Measurements from ENCODE around the gene CD300A. TPM values are rescaled to one million over a fixed set of nuclear protein-coding genes. Genes with fewer than 3 reads are reported as not detected.

The CD300A gene
- total RNA-seq, 2 donors from 2014 or later = 2.0 to 3.1 TPM

GRCh38 chr17:74478420-74479100 is 12.1 kb downstream of the CD300A start:
- TF ChIP-seq CTCF (IDR thresholded peaks at IDR 0.05) = no peak
- no peak for TF ChIP-seq POLR2A (IDR thresholded peaks at IDR 0.05)
- peak overlapping the region in 1 of 4 donors; percentile 25 for H3K27ac ChIP-seq

DNA sequence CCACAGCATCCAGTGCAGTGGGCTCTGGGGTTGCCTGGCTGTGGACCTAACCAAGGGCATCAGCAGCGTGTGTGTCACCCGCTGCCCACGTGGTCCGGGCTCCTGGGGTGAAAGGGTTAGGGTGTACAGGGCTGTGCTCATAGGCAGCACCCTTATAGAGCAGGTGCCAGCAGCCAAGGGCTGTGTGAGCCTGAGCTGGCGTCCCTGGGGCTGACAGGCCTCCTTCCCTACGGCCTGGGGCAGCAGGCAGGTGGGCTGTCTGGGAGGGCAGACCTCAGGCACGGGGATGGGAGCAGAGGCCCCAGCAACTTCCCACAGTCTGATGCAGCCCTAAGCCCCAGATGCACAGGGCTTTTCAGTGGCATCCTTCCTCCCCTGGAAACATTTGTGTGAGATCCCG is 13.9 kb downstream of the CD300A start:
- Histone ChIP-seq H3K4me3 (no peak overlapping the region), H3K27me3 (no peaks in the 10 kb centered on the region), H3K4me1 (no peaks in the 10 kb centered on the region), H3K36me3 (replicated peaks in 1 of 2; ENCODE audit: insufficient read depth in 1 of 2, low read depth in 2 of 2) (no peaks in the 10 kb centered on the region), H3K9me3 (no peaks in the 10 kb centered on the region), H3K27ac (no peak overlapping the region)
- no peak for TF ChIP-seq POLR2A (IDR thresholded peaks at IDR 0.05)
- no peak for TF ChIP-seq CTCF (IDR thresholded peaks at IDR 0.05)
- intact Hi-C loops (cut with DNase I) = no loop called here
- ATAC-seq (no peak), DNase-seq (no peak)
- WGBS, 2 donors = 69 to 71% methylated on average over 3 to 8 of the region's 8 CpGs

More at GRCh38 chr17:74478420-74479100, 12.1 kb downstream of the CD300A start:
- intact Hi-C loops (cut with DNase I) = no loop called here
- Histone ChIP-seq H3K27me3 (no peaks in the 10 kb centered on the region), H3K4me3 (no peak overlapping the region), H3K36me3 (replicated peaks in 1 of 2; ENCODE audit: insufficient read depth in 1 of 2, low read depth in 2 of 2) (no peaks in the 10 kb centered on the region), H3K4me1 (no peaks in the 10 kb centered on the region), H3K9me3 (no peaks in the 10 kb centered on the region)
- no peak for ATAC-seq
- WGBS, 2 donors = 50% methylated on average over 6 of the region's 6 CpGs
- DNase-seq = peak in 1 of 4 donors; percentile 56

GRCh38 chr17:74481621-74482020 is 15.2 kb downstream of the CD300A start:
- intact Hi-C loops (cut with DNase I) = no loop called here
- Histone ChIP-seq H3K4me3 (no peak overlapping the region), H3K27ac (no peak overlapping the region), H3K27me3 (no peaks in the 10 kb centered on the region), H3K4me1 (no peaks in the 10 kb centered on the region), H3K9me3 (no peaks in the 10 kb centered on the region), H3K36me3 (replicated peaks in 1 of 2; ENCODE audit: insufficient read depth in 1 of 2, low read depth in 2 of 2) (no peaks in the 10 kb centered on the region)
- no peak for DNase-seq
- 49 to 57% methylated on average over 4 to 7 of the region's 7 CpGs for WGBS, 2 donors
- ATAC-seq = no peak
- TF ChIP-seq POLR2A (IDR thresholded peaks at IDR 0.05) = no peak
- no peak for TF ChIP-seq CTCF (IDR thresholded peaks at IDR 0.05)

DNA sequence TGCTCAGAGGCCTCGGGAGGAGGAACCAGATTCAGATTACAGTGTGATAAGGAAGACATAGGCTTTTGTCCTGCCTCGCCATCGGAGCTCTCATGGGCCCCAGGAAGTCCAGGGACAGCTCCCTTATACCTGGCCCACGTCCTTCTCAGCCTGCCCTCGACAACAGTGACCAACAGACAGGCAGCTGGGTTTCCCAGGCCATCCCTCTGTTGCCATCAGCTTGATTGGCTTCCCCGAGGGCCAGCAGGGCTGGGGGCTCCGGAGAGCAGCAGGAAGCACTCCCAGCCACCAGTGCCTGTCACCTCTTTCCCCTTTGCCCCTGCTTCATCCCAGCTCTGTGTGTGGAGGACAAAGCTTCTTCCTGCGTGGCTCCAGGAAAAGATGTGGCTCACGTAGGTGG is 17.6 kb downstream of the CD300A start:
- no peak for ATAC-seq
- Histone ChIP-seq H3K9me3 (no peaks in the 10 kb centered on the region), H3K36me3 (replicated peaks in 1 of 2; ENCODE audit: insufficient read depth in 1 of 2, low read depth in 2 of 2) (no peaks in the 10 kb centered on the region), H3K27ac (no peak overlapping the region), H3K27me3 (no peaks in the 10 kb centered on the region), H3K4me3 (no peak overlapping the region), H3K4me1 (no peaks in the 10 kb centered on the region)
- intact Hi-C loops (cut with DNase I) = no loop called here
- no peak for DNase-seq
- 62 to 66% methylated on average over 9 of the region's 9 CpGs for WGBS, 2 donors
- TF ChIP-seq POLR2A (IDR thresholded peaks at IDR 0.05) (no peak), CTCF (IDR thresholded peaks at IDR 0.05) (no peak)

All from body of pancreas (tissue), 4 donors.